Stimulated activated naive CD8-positive, alpha-beta T cell treated with anti-CD3 and anti-CD28 coated beads, Interleukin-15, Interleukin-2, amounts not matched to agents 100 U/mL and 50 U/mL, for 24 hours (primary cell): ENCODE data around the gene MTMR4.
"Not testable (repeated sequence)": the region's sequence is repeated elsewhere in the genome, so short reads cannot be mapped to it uniquely, and the experiment has no call there.

Source experiments
- ATAC-seq: fragments of 150-1000 bp; cut with Tn5 transposase; one replicate; pipeline ENCODE4 v1.10.0; 2021
- DNase-seq: peaks from one replicate; pipeline ENCODE4 v3.0.0; 2021

The MTMR4 gene

GRCh38 chr17:58492238-58493121 is 22.0 kb downstream of the MTMR4 start:
- ATAC-seq (peak; percentile 96), DNase-seq (no peak)

- no peak for ATAC-seq
These were observed 22.9 kb downstream of the MTMR4 start for GRCh38 chr17:58491510-58492045.

GRCh38 chr17:58488428-58488890 is 26.0 kb downstream of the MTMR4 start:
- ATAC-seq, result no peak
- DNase-seq, result no peak

More at GRCh38 chr17:58491510-58492045, 22.9 kb downstream of the MTMR4 start:
- DNase-seq, result no peak

- peak; percentile 81 for ATAC-seq
- DNase-seq, result peak; percentile 79
These were observed 26.6 kb downstream of the MTMR4 start, which contains the start of gene HSF5 for GRCh38 chr17:58487589-58488427. HSF5 (minus strand) TSS chr17:58488408; CDS start chr17:58488274, 134 bp downstream.

GRCh38 chr17:58484600-58484999 is 29.8 kb downstream of the MTMR4 start:
- DNase-seq, result no peak
- ATAC-seq, result no peak

- not testable (repeated sequence) for ATAC-seq, DNase-seq
These were observed 32.6 kb downstream of the MTMR4 start for GRCh38 chr17:58481798-58482197.

GRCh38 chr17:58480090-58480489 is 34.3 kb downstream of the MTMR4 start:
- DNase-seq, result no peak
- ATAC-seq, result no peak

GRCh38 chr17:58476812-58477211 is 37.6 kb downstream of the MTMR4 start:
- no peak for ATAC-seq
- DNase-seq, result no peak

GRCh38 chr17:58475985-58476384 is 38.5 kb downstream of the MTMR4 start:
- ATAC-seq, result no peak
- DNase-seq, result no peak

- no peak for ATAC-seq
- DNase-seq, result no peak
These were observed 44.1 kb downstream of the MTMR4 start for GRCh38 chr17:58470356-58470755.

GRCh38 chr17:58468944-58469343 is 45.5 kb downstream of the MTMR4 start:
- DNase-seq (no peak), ATAC-seq (no peak)

- DNase-seq (no peak), ATAC-seq (no peak)
These were observed 58.9 kb downstream of the MTMR4 start for GRCh38 chr17:58455491-58455890.

- no peak for DNase-seq
- ATAC-seq, result no peak
These were observed 61.7 kb downstream of the MTMR4 start for GRCh38 chr17:58452738-58453137.

- peak; percentile 71 for DNase-seq
- ATAC-seq, result peak; percentile 86
These were observed 67.1 kb downstream of the MTMR4 start for GRCh38 chr17:58447039-58447975.

GRCh38 chr17:58446086-58446485 is 68.4 kb downstream of the MTMR4 start:
- DNase-seq (no peak), ATAC-seq (no peak)
